ENCODE data around the gene THSD7A.

The THSD7A gene

GRCh38 chr7:11831736-11832495 is at the start of gene THSD7A:
THSD7A (minus strand) TSS chr7:11832198; CDS start chr7:11831946, 252 bp downstream.
- no peak for DNase-seq

DNA sequence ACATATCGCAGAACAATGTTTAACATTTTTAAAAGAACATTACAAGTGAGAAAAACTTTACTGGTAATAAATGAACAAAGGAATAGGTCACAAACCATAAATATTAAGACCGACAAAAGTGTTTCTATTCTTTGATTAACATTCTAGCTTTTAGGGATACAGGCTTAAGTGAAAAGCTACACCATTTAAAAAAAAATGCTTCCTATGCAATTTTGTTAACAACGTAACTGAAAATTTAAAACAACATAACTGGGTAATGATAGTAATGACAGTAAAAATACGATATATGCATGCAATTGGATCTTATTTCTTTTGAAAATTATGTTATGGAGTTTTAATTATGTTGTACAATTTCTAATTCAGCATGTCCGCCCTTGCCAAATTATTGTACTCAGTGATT is 49.7 kb upstream of the THSD7A start:
- DNase-seq: no peak

- DNase-seq: no peak
These were observed 43.6 kb upstream of the THSD7A start for GRCh38 chr7:11875635-11876034.

- no peak for DNase-seq
These were observed 33.7 kb upstream of the THSD7A start for GRCh38 chr7:11865671-11866070.

DNA sequence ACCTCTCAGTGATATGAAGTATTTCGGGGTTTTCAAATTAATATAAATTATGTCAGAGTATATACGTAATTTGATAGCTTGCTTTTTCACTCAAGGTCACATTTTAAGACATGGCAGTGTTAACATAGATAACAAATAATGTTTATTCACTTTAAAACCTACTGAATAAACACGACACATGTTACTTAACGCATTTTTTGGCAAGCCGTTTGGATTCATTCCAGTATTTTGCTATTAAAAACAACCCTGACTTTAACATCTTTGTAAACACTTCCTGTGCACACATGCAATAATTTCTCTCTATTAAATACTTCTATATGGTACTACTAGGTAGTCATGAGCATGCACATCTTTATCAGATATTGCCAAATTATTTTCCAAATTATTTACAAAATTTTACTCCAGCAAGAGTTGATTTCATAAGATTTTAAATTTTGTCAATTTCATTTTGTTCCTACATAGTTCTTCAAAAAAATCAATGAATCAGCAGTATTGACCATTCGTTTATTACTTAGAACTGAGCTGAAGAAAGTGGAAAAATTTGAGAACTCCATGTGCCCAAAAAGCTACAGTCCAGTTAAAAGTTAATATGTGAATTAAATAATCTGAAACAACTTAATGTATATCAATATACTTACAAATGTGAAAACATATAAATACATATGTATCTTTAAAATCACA is 26.8 kb upstream of the THSD7A start:
- DNase-seq: no peak

- no peak for DNase-seq
These were observed 26.0 kb upstream of the THSD7A start for GRCh38 chr7:11858026-11858425.

DNA sequence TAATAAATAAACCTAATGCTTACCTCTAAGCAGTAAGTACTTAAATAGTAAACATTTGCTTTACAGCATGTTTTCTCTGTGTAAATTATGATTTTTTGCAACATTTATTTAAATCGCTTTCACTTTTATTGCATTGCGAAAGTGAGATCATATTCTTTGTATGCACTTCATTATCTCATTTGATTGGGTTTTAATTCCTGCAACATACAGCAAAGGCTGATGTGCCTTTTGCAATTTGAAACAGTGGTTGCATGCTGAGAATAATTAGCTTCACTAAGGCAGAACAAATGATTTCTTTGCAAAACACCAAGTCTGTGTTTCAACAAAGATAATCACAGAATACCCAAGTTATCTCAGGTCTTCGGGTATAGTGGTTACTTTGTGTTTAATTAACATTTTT is 16.3 kb upstream of the THSD7A start:
- no peak for DNase-seq

- DNase-seq: no peak
These were observed 15.3 kb upstream of the THSD7A start for GRCh38 chr7:11847336-11847735.

DNA sequence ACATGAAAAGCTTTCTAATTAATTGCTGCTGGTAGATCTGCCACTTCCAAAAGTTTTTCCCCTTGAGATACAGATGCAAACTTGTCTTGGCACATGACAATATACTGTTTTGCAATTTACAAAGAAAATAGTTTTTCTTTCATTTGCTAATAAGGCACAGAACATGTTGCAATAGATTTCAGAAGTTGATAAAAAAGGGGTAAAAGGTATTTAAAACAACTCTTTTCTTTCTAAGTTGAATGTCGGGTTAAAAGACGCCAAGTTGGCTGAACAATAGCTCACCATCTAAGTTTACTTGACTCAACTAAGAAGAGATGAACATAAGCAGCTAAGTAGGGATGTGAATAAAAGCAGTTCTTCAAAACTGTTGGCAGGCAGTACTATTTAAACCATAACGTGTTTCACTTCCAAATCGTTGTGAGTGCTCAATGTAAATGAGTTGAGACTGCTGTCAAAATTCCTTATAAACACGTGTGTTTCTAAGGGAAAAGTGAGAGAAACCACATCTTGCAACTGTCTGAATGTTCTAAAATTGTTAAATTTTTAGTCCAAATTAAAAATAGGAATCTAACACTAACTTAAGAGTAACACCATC is 14.5 kb upstream of the THSD7A start:
- no peak for DNase-seq

DNA sequence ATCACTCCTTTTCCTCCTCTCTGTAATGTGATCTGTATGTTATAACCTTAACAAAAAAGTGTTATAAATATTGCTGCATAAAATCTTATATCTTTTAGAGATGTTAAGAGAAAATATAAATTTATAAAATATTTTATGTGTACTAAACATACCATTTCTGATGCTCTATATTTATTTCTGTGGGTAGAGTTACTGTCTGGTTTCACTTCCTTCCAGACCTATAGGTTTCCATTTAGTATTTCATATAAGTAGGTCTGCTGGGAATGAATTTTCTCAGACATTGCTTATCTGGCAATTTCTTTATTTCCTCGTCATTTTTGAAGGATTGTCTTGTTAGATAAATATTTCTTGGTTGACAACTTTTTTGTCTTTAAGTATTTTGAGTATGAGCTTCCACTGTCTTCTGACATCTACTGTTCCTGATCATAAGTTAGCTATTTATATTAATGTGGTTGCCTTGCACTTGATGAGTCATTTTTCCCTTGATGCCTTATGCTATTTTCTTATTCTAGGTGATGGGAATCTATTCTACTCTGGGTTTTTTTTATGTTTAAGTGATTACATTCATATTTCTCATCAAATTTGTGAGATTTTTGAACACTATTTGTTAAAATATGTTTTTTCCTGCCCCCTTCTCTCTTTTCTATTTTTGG is 11.2 kb upstream of the THSD7A start:
- DNase-seq: no peak

DNA sequence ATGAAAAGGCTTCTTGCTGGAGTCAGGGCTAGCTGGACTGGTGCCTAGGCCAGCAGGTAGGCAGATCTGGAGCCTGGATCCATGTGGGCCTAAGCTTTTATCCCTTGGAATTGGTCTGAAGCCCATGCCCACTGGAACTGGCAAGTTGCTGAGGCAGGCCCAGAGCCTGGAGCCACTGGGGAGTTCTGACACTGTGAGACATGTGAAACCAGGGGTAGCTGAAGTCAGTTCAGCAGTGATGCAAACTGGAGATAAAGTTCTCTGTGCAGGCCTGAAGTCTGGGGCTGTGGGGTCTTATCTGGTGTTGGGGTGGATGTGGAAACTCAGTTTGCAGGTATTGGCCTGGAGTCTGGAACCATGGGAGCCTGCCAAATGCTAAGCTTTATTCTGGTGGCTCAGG is 9.7 kb upstream of the THSD7A start:
- DNase-seq: no peak

DNA sequence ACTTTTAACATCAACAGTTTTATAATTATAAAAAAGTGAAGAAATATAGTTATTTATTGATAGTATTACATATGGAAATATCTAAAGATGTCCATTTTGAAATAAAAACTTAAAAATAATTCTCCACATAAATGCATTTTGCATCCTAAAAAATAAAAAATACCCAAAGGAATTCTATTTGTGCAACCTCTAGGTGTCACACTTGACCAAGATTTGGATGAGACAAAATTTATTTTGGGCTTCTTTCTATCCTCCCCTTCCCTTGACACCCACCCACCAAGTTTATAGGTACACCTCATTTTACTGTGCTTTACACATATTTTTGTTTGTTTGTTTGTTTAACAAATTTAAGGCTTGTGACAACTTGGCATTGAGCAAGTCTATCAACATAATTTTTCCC is 3.3 kb upstream of the THSD7A start:
- no peak for DNase-seq

- no peak for DNase-seq
These were observed 1.4 kb upstream of the THSD7A start for GRCh38 chr7:11833431-11833830.

DNA sequence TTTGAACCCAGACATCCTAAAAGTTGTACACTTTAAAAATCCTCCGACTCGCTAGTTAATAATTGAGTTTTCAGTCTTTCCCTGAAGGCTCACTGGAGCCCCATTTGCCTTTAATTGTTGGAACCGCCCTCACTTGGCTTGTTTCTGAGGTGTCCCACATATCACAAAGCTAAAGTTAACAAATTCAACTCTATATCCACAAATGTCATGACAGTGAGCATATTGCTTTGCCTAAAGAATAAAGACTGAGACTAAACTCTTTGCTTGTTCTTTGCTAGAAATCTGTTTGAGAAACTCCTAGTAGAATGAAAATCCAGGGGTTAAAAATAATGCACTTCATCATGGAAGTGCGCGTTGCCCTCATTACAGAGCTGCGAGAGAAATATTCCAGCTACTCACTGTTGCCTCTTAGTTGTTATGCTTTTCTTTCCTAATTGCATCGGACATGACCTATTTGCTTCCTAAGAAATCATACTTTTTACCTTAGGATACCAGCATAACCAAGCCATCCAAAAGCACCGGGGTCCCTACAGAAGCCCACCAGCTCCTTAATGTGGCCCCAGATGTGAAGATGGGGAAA is 752 bp downstream of the THSD7A start:
- no peak for DNase-seq

- DNase-seq: no peak
These were observed 1.3 kb downstream of the THSD7A start for GRCh38 chr7:11830582-11831155.

GRCh38 chr7:11829954-11830353 is 2.0 kb downstream of the THSD7A start:
- no peak for DNase-seq

DNA sequence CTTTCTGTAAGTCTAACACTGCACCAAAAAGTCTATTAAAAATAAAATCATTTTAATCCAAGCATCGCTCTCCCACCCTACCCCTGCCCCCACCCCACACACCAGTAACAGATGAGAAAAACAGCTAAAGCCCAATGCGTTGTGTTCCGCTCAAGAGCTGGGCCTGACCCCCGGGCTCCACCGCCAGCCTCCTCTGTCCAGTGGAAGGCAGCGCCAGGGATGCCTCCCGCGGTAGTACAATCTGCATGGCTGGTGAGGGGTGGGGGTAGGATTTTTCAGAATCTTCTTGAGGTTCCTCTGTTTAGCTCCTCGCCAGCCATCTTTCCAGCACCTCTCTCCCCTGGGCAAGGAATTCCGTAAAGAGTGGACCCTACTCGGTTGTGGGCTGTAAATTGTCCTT is 12.1 kb downstream of the THSD7A start:
- DNase-seq: no peak

- DNase-seq: no peak
These were observed 12.7 kb downstream of the THSD7A start for GRCh38 chr7:11819271-11819670.

- DNase-seq: no peak
These were observed 13.7 kb downstream of the THSD7A start for GRCh38 chr7:11818281-11818680.

DNA sequence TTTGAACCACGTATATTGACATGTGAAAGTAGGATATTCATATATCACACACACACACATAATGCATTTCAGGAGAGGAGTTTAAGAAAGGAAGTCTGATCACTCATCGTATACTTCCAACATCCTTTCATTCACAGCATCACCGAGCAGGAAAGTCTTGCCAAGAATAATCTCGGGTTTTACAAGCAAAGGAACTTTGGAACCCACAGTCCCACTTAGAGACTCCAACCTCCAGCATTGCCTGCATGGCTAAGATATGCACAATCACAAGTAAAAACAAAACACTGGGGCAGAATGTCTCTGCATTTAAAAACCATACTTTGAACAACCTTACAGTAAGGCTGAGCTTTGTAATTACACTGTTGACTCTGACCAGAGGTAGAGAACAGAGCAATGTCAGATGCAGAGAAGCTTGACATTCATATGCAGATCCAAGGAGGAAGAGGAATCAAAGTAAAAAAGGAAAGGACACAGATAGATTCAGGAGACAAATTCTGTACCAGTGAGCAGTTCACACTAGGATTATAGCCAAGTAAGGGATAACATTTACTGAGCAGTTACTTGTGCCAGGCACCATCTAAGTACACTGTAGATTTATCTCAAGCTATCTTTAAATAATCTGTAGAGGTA is 14.8 kb downstream of the THSD7A start:
- DNase-seq: no peak

DNA sequence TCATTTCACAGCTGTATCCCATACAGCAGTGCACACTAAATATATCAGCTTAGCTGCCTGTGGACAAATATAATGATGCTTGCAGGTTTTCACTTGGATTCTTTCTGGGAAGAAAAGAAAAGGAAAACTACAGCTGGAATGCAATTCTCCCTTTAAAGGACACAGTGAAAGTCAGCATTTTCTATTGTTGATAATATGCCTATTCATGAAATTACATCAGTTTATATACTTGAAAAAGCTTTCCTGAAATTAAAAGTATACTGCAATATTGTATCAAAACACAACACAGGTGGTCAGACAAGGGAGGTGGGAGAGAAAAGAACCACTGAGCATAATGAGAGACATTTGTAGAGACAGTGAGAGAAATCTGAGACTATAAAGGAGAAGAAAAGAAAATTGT is 20.3 kb downstream of the THSD7A start:
- no peak for DNase-seq

GRCh38 chr7:11810043-11810625 is 21.9 kb downstream of the THSD7A start:
- no peak for DNase-seq

All from CD4-positive, alpha-beta T cell treated with Interleukin-21 for 1 hour (primary cell).